NCI-H2081 treated with DMSO at 0.1 percent for 48 hours (cell line): Measurements from ENCODE around the gene FAM177A1.
A peak's percentile ranks its signal among the peaks of the same experiment; 100 is the strongest.
"Not testable (repeated sequence)": the region's sequence is repeated elsewhere in the genome, so short reads cannot be mapped to it uniquely, and the experiment has no call there.

Source experiments
- DNase-seq: peaks from one replicate; lab custom pipeline; 2025; lab: John Stamatoyannopoulos, UW

The FAM177A1 gene

GRCh38 chr14:35061113-35061791, 15.2 kb downstream of the FAM177A1 start:
- DNase-seq, result not testable (repeated sequence)

- not testable (repeated sequence) for DNase-seq
Measured at GRCh38 chr14:35065731-35066130, 19.7 kb downstream of the FAM177A1 start.

DNA sequence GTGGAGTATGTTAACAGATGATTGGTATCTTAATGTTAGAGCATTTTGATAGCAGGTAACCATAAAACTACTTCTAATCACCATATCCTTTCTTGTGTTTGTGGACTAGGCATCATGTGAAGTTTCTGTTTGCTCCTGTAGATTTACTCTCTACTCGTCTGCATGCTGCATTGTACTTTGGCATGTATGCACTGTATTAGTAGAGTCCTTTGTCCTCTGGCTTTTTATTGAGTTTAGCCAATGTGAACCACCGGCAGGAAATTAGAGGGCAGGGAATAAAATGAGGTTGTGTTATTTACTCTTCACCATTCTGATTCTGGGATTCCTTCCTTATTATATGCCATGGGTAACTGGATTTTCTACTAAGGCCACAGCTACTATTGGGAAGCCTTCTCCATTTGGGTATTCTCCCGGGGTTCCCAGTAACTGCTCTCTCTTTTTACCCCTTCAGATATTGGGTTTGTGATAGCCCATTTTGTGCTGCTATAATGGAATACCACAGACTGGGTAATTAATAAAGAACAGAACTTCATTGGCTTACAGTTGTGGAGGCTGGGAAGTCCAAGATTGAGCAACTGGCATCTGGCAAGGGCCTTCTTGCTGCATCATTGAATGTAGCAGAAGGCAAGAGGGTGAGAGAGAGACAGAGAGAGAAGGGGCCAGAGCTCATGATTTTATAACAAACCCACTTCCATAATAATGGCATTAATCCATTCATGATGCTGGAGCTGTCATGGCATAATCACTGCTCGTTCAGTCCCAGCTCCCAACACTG, 22.4 kb downstream of the FAM177A1 start:
- DNase-seq, result no peak

DNA sequence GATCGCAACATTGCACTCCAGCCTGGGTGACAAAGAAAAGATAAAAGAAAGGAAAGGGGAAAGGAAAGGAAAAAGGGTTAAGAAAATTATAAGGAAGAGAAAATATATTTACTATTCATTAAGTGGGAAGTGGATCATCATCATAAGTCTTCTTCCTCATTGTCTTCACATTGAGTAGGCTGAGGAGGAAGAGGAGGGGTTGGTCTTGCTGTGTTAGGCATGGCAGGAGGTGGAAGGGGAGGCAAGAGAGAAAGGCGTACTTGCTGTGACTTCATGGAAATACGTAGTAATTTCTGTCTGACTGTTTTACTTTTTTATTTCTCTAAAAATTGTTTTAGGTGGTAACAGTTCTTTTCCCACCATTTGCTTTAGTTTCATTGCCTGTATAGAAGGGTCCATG, 26.2 kb downstream of the FAM177A1 start:
- DNase-seq, result no peak

DNA sequence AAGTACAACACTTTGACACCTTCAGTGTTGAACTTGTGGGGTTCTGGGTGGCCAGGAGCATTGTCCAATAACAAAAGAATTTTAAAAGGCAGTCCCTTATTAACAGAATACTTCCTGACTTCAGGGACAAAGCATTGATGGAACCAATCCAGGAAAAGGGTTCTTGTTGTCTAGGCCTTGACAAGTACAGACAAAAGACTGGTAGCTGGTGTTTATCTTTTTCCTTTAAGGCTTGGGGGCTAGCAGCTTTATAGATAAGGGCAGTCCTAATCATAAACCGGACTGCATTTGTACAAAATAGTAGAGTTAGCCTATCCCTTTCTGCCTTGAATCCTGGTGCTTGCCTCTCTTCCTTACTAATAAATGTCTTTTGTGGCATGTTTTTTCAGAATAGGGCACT, 27.4 kb downstream of the FAM177A1 start:
- DNase-seq, result no peak

DNA sequence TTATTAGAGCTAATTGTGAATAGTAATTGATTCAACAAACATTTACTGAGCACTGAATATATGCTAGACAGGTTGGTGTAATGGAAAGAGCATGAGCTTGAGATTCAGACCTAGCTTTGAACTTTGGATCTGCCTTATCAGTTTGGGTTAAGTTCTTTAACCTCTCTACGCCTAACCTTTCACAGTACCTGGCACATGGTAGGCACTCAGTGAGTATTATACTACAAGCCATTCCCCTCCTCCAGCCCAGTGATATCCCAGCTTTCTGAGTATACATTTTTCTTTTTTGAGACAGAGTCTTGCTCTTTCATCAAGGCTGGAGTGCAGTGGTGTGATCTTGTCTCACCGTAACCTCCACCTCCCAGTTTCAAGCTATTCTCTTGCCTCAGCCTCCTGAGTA, 32.0 kb downstream of the FAM177A1 start:
- no peak for DNase-seq

DNA sequence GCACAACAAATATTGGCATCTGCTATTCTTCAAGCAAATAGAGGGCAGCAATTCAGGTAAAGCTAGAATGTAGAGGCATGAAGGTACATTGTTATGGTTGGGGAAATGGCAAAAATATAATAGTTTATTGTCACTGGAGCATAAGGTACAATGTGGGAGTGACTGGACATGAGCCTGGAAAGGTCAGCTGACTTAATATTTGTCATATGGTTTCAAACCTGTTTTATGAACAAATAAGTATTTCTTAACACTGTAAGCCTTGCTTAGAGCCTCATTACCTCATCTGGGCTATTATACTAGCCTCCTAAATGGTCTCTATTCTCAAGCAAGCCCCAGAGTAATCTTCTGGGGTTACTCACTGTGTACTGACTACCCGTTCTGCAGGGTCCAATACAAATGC, 33.7 kb downstream of the FAM177A1 start:
- DNase-seq, result no peak

GRCh38 chr14:35083530-35084150, 37.6 kb downstream of the FAM177A1 start:
- DNase-seq, result no peak

- DNase-seq, result no peak
Measured at GRCh38 chr14:35085441-35085840, 39.4 kb downstream of the FAM177A1 start.

GRCh38 chr14:35088514-35088913, 42.4 kb downstream of the FAM177A1 start:
- DNase-seq, result no peak

GRCh38 chr14:35094645-35095044, 48.6 kb downstream of the FAM177A1 start:
- DNase-seq, result not testable (repeated sequence)

DNA sequence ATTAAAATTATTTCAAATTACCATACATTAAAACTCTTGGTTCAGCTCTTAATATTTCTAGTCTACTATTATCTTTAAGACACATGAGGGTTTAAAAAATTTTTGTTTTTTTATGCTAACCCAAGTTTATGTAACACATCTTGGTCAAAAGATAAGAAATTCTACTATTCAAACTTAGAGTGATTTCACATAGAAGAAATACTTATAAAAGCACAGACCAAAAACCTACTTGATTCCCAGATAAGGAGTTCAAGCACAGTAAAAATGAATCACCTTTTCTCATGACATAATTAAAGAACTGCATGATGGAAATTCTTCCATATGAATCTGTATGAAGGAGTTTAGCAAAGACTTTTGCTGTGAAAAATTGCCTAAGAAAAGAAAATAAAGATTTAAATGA, 61.8 kb downstream of the FAM177A1 start:
- DNase-seq, result no peak

DNA sequence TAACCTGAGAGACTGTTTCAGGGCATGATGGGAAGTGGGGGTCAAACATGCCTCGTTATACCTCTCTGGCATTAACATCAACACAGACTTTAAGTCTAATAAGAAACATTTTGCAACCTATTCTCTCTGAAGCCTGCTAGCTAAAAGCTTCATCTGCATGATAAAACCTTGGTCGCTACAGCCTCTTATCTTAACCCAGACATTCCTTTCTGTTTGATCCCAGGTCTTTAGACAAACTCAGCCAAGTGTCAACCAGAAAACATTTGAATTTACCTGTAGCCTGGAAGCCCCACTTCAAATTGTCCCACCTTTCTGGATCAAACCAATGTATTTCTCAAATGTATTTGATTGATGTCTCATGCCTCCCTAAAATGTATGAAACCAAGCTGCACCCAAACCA, 66.6 kb downstream of the FAM177A1 start:
- no peak for DNase-seq

DNA sequence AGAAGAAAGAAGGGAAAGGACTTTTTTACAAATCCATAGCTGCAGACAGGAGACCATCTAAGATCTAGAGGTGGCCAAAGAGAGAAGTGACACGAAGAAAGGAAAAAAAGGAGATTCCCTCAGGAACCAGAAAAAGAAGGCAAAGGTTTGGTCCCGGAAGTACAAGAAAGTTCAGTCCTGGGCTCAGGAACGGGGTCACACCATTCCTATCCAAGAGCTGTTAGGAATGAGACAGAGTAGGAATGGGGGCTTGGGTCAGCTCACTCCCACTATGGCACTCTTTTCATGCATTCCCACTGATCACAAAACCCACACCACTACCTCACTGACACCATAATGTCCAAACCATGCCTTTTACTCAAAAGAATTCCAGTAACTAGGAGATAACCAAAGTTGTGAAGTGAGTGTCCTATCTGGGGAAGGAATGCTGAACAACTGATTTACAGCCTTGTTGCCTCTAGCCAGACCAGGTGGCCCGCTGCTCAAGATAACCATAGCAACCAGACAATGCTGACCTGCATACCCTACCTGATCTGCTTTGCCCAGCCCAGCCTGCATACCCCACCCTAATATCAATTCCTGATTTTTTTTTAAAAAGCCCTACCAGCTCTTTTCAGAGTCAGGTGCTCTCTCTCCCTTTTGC, 67.4 kb downstream of the FAM177A1 start:
- no peak for DNase-seq

GRCh38 chr14:35114036-35114435, 68.0 kb downstream of the FAM177A1 start:
- no peak for DNase-seq

GRCh38 chr14:35116242-35116641, 70.2 kb downstream of the FAM177A1 start:
- no peak for DNase-seq

- no peak for DNase-seq
Measured at GRCh38 chr14:35117112-35117511, 71.0 kb downstream of the FAM177A1 start.

- DNase-seq, result no peak
Measured at GRCh38 chr14:35121026-35121886, 75.2 kb downstream of the FAM177A1 start.

DNA sequence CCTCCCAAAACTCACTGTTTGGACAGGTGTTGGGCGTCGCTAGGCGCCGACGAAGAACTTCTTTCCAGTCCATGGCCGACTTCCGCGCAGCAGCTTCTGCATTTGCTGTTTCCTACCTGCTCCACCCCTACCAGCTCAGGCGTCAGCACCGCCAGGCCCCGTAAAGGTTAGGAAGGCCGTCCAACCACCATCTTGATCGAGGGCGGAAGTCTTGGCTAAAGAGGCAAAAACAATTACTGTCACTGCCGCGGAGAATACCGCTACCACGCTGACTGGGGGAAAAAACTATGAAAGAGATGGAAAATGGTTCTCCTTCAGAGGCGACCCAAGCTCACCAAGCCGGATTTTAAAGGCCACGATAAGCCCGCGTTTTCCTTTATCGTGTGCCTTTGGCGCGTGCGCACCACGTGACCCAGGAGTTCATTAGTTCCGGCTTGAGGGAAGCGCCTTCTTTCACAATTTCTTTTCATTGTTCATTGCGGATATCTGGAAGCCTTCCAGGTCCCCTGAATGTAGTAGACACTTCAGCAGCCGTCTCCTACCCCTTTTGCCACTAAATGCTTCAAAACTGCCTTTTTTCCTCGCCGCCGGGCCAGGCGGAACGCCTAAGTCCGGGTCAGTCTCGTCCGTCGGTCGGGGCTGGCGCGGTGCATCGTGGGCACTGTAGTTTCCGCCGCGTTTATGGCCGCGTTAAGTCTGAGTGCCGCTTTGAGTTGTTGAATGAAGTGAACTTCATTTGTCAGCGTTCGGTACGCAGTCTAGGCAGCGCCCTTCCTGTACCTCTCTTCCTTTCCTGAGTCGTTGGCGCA, 76.0 kb downstream of the FAM177A1 start, which contains the start of the genes PPP2R3C and PRORP:
TSS of gene PPP2R3C (minus strand) at position 104 of the 809 bp plus-strand sequence. CDS start at position 73, 31 bp downstream.
TSS of gene PRORP (plus strand) at position 666 of the 809 bp plus-strand sequence. CDS start 694 bp downstream, outside the sequence.
- peak; percentile 78 for DNase-seq

DNA sequence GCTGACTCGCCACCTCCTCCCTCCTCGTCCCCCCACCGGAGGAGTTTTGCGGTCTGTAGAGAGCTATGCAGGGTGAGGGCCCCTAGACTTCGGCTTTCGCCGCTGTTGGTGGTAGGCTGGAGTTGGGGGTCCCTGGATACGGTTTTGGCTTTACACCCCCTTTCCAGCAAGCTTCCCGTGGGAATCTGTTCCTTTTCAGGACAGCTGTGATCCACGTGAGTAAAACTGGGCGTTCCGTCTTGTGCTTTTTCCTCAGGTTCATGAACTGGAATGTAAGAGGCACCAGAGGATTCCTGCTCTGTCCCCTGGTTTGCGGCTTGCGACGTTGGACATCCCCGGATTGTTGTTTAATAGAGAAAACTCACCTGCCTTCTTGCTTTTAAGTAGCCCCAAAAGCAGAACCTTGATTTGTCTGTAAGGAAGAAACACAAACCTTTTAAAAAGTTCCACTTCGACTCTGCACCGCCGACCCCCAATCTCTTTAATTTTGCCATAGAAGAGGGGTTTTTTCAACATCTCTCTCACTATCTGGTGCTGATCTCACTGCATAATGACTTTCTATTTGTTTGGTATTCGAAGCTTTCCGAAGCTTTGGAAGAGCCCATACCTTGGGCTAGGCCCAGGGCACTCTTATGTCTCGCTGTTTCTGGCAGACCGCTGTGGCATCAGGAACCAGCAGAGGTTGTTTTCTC, 76.8 kb downstream of the FAM177A1 start:
- no peak for DNase-seq
